PC-3 (cell line): ENCODE data around the gene KANK4.

Experiments
- EZH2 ChIP-seq: fragments of 300-600 bp; sonication (generic); IDR thresholded peaks from one replicate; pipeline ENCODE4 v1.6.1; 2017; ENCODE audit warnings: antibody characterized with exemption, mild to moderate bottlenecking, low read length; ENCODE audit not compliant: unreplicated experiment
- TF ChIP-seq, protein P1 (sequence below): fragments of 300-600 bp; sonication (generic); conservative IDR thresholded peaks from 2 replicates; pipeline ENCODE4 v1.5.1; 2017; ENCODE audit warnings: antibody characterized with exemption, low read depth, mild to moderate bottlenecking, low read length

DNA sequence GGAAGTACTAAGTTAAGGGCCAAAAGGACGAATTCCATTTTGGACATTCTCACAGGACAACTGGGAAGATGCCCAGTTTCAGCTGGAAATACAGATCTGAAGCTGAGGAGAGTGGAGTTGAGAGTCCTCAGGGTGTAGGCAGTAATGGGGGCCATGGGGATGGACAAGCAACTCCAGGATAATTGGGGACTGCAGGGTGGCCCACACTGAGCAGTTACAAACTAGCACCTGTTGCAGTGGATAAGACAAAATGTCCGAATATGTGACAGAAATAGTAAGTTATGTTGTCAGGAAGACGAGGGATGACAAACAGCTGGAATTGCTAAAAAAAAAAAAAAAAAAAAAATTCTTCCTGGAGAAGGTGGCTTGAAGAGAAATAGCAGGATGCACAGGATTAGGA is 34.6 kb upstream of the KANK4 start:
- TF ChIP-seq, protein P1, sequence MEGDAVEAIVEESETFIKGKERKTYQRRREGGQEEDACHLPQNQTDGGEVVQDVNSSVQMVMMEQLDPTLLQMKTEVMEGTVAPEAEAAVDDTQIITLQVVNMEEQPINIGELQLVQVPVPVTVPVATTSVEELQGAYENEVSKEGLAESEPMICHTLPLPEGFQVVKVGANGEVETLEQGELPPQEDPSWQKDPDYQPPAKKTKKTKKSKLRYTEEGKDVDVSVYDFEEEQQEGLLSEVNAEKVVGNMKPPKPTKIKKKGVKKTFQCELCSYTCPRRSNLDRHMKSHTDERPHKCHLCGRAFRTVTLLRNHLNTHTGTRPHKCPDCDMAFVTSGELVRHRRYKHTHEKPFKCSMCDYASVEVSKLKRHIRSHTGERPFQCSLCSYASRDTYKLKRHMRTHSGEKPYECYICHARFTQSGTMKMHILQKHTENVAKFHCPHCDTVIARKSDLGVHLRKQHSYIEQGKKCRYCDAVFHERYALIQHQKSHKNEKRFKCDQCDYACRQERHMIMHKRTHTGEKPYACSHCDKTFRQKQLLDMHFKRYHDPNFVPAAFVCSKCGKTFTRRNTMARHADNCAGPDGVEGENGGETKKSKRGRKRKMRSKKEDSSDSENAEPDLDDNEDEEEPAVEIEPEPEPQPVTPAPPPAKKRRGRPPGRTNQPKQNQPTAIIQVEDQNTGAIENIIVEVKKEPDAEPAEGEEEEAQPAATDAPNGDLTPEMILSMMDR: no peak
- TF ChIP-seq EZH2: no peak
